Psoas muscle (tissue), 8 donors: Measurements from ENCODE around the gene PCDHA9. TPM values are rescaled to one million over a fixed set of nuclear protein-coding genes. Genes with fewer than 3 reads are reported as not detected.

Source experiments
- ATAC-seq, 4 donors: fragments of 200-7000 bp; cut with Tn5 transposase; one replicate each; pipeline ENCODE4 v1.9.1; 2020; ENCODE audit warnings: moderate library complexity in 3 of 4, mild to moderate bottlenecking in 2 of 4
- DNase-seq, 2 donors: peaks; one replicate each; pipeline ENCODE4 v3.0.0-alpha.2; 2020
- H3K27ac ChIP-seq: fragments of 200-600 bp; one replicate; pipeline ENCODE4 v1.8.0; 2022
- H3K27me3 ChIP-seq, 3 donors: fragments of 200-600 bp in 1 of 3; one replicate each; pipeline versions ENCODE4 v1.6.1 to v1.8.0; 2013 to 2022; ENCODE audit warnings: low read length in 2 of 3, mild to moderate bottlenecking in 2 of 3, moderate library complexity in 1 of 3; ENCODE audit not compliant: insufficient read depth in 3 of 3
- H3K36me3 ChIP-seq, 2 donors: fragments of 200-600 bp in 1 of 2; one replicate each; pipeline versions ENCODE4 v1.6.1 to v1.8.0; 2013 to 2022; ENCODE audit warnings: low read depth in 1 of 2, mild to moderate bottlenecking in 1 of 2, moderate library complexity in 1 of 2; ENCODE audit not compliant: insufficient read depth in 1 of 2
- H3K4me1 ChIP-seq: fragments of 200-600 bp; one replicate; pipeline ENCODE4 v1.8.0; 2022
- H3K4me3 ChIP-seq: fragments of 200-600 bp; one replicate; pipeline ENCODE4 v1.8.0; 2022; ENCODE audit warnings: mild to moderate bottlenecking
- H3K9me3 ChIP-seq: fragments of 200-600 bp; one replicate; pipeline ENCODE4 v1.8.0; 2022
- CTCF ChIP-seq: fragments of 200-600 bp; IDR thresholded peaks from one replicate; pipeline ENCODE4 v1.8.0; 2022; ENCODE audit warnings: antibody characterized with exemption
- WGBS, 3 donors: extraction: QIAGEN DNeasy Blood & Tissue Kit; methylation state at CpG; one replicate each; pipeline versions ENCODE4 v1.1.6 to v1.1.7; 2013; 5-methylcytosine and 5-hydroxymethylcytosine counted together
- intact Hi-C, 2 donors: fragments of 100-400 bp; cut with DNase I; formaldehyde crosslinking; loops; one replicate each; pipeline versions ENCODE4 v1.11.0 to v1.14.2; 2022
- polyA plus RNA-seq, 3 donors: library from polyadenylated mRNA; stranded (reverse); fragments of 200-250 nt; gene quantifications; one replicate each; pipeline ENCODE4 v1.2.3, GENCODE V29; 2013
- total RNA-seq, 4 donors: library from RNA; stranded (reverse); fragmentation: NEBNext Ultra II Directional in 2 of 4; extraction: Animal tissue kit (Norgen Biotek cat#: 25700) in 2 of 4; gene quantifications; one replicate each; pipeline versions ENCODE4 v1.2.1 to v1.2.4, GENCODE V29; 2021 to 2023
- donor health status: healthy with polysubstance abuse.
- donor health status: DM: no; HTN: no; CAD: no; lungs with moderate emphysema.
- donor health status: Bipolar disorder and iron deficiency.
- donor health status: healthy.
- donor health status: DM: yes; HTN: yes; CAD: no.
- donor health status: DM: no; HTN: no; CAD: no.
- donor health status: DM: no; HTN: no; CAD: no.
- donor health status: DM: yes; HTN: yes; CAD: no.

The PCDHA9 gene
- total and polyA plus RNA-seq, 7 donors = 0.01 to 0.04 TPM; not detected in 5

GRCh38 chr5:140857177-140857986 is 9.2 kb downstream of the PCDHA9 start:
- Histone ChIP-seq H3K4me3 (no peak overlapping the region), H3K4me1 (no peaks in the 10 kb centered on the region), H3K27ac (no peak overlapping the region), H3K36me3 (no peaks in the 10 kb centered on the region), H3K27me3 (peaks cover 0 to 19% (median 6%) of the 10 kb centered on the region in 3 donors), H3K9me3 (peaks cover 2% of the 10 kb centered on the region)
- DNase-seq (no peak), ATAC-seq (no peak)
- 48 to 60% methylated on average over 74 to 94 of the region's 94 CpGs; no CpG with 5 or more reads in 1 of the 3 donors for WGBS, 3 donors
- no peak for TF ChIP-seq CTCF
- intact Hi-C loops = no loop called here

GRCh38 chr5:140857987-140858240 is 9.7 kb downstream of the PCDHA9 start:
- peaks cover 4% of the 10 kb centered on the region for H3K9me3 ChIP-seq
- no peaks in the 10 kb centered on the region for H3K36me3 ChIP-seq
- intact Hi-C loops = no loop called here
- TF ChIP-seq CTCF = no peak
- peaks cover 0 to 19% (median 6%) of the 10 kb centered on the region in 3 donors for H3K27me3 ChIP-seq
- H3K4me3 ChIP-seq = no peak overlapping the region
- peak; percentile 11 to 46 for DNase-seq
- WGBS, 3 donors = 55% methylated on average over 22 of the region's 22 CpGs; no CpG with 5 or more reads in 2 of the 3 donors
- ATAC-seq = no peak
- H3K4me1 ChIP-seq = no peaks in the 10 kb centered on the region
- H3K27ac ChIP-seq = no peak overlapping the region

GRCh38 chr5:140862441-140863295 is 14.5 kb downstream of the PCDHA9 start:
- Histone ChIP-seq H3K4me3 (no peak overlapping the region), H3K27ac (no peak overlapping the region), H3K36me3 (no peaks in the 10 kb centered on the region), H3K27me3 (peaks cover 0 to 5% (median 4%) of the 10 kb centered on the region in 3 donors), H3K4me1 (no peaks in the 10 kb centered on the region), H3K9me3 (peaks cover 4% of the 10 kb centered on the region)
- no peak for ATAC-seq
- DNase-seq = no peak
- no peak for TF ChIP-seq CTCF
- WGBS, 3 donors = 37 to 45% (median 38%) methylated on average over 76 of the region's 76 CpGs
- intact Hi-C loops = no loop called here

GRCh38 chr5:140868721-140869554 is 20.8 kb downstream of the PCDHA9 start, which contains the start of gene PCDHA11:
Gene PCDHA11, plus strand, starts transcription at chr5:140868957. Its CDS starts 147 bp downstream, at chr5:140869104.
- no peaks in the 10 kb centered on the region for H3K36me3 ChIP-seq
- H3K4me3 ChIP-seq = no peak within 1 kb of the TSS
- no peak for TF ChIP-seq CTCF
- H3K9me3 ChIP-seq = peaks cover 10% of the 10 kb centered on the region
- no peak for DNase-seq
- intact Hi-C loops = no loop called here
- 10 to 15% (median 14%) methylated on average over 41 of the region's 41 CpGs for WGBS, 3 donors
- peaks cover 0 to 11% (median 1%) of the 10 kb centered on the region in 3 donors for H3K27me3 ChIP-seq
- ATAC-seq = no peak
- no peak within 1 kb of the TSS for H3K27ac ChIP-seq
- H3K4me1 ChIP-seq = no peaks in the 10 kb centered on the region
